Neural progenitor cell (in vitro differentiated cells): ENCODE results near the gene KCNH6.

Source experiments
- EZH2 ChIP-seq: fragments of 200-600 bp; sonication (generic); IDR thresholded peaks from 2 replicates; pipeline ENCODE4 v1.6.1; 2017; ENCODE audit warnings: antibody characterized with exemption, mild to moderate bottlenecking, moderate library complexity
- EZH2phosphoT487 ChIP-seq: fragments of 200-600 bp; sonication (generic); IDR thresholded peaks from 2 replicates; pipeline ENCODE4 v1.6.1; 2017; ENCODE audit warnings: antibody characterized with exemption
- TF ChIP-seq, protein P1 (sequence below): fragments of 200-600 bp; sonication (generic); IDR thresholded peaks from 2 replicates; pipeline ENCODE4 v1.5.1; 2017; ENCODE audit warnings: antibody characterized with exemption, mild to moderate bottlenecking

DNA sequence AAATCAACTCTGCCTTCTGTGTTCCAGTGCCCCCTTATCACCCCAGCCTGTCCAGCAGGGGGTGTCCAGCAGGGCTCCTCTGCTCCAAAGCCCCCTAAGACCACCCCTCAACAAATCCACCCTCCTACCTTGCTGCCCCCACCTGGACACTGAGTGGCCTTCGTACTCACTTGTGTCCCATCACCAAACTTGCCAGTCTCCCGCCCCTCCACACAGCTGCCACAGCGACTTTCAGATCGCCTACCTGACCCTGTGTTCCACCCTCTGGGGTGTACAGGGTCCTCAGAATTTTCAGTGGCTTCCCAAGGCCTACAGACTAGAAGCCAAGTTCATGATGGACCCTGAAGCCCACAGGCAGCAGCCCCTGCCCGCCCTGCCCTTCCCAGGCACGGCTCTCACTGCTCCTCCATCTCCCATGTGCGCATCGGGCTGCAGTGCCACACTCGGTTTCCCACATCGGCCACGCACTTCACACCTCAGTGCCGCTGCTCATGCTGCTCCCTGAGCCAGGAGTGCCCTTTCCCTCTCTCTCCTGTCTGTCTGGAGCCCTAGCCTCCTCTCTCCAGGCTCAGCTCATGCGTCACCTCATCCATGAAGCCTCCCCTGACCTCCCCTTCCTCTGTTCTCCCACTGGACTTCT lies 11.8 kb downstream of the KCNH6 start:
- TF ChIP-seq, protein P1, sequence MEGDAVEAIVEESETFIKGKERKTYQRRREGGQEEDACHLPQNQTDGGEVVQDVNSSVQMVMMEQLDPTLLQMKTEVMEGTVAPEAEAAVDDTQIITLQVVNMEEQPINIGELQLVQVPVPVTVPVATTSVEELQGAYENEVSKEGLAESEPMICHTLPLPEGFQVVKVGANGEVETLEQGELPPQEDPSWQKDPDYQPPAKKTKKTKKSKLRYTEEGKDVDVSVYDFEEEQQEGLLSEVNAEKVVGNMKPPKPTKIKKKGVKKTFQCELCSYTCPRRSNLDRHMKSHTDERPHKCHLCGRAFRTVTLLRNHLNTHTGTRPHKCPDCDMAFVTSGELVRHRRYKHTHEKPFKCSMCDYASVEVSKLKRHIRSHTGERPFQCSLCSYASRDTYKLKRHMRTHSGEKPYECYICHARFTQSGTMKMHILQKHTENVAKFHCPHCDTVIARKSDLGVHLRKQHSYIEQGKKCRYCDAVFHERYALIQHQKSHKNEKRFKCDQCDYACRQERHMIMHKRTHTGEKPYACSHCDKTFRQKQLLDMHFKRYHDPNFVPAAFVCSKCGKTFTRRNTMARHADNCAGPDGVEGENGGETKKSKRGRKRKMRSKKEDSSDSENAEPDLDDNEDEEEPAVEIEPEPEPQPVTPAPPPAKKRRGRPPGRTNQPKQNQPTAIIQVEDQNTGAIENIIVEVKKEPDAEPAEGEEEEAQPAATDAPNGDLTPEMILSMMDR = no peak
- TF ChIP-seq EZH2 (no peak), EZH2phosphoT487 (no peak)
